ENCODE measurements around the gene CIDEB.
"Not testable (repeated sequence)": the region's sequence is repeated elsewhere in the genome, so short reads cannot be mapped to it uniquely, and the experiment has no call there.

CIDEB gene

GRCh38 chr14:24330973-24331674 is 23.3 kb upstream of the CIDEB start:
- no peak for TF ChIP-seq BACH2 (CRISPR knock-in tag; IDR thresholded peaks at IDR 0.05; ENCODE audit: borderline replicate concordance)
- no peak for TF ChIP-seq ZC3H10 (CRISPR knock-in tag; IDR thresholded peaks at IDR 0.05)
- TF ChIP-seq CSDC2 (CRISPR knock-in tag; IDR thresholded peaks at IDR 0.05), result no peak
- no peak for TF ChIP-seq ZNF565 (CRISPR knock-in tag; conservative IDR thresholded peaks at IDR 0.05; ENCODE audit: low read depth)
- no peak for TF ChIP-seq GLIS3 (CRISPR knock-in tag; IDR thresholded peaks at IDR 0.05)
- TF ChIP-seq TCF4 (CRISPR knock-in tag; IDR thresholded peaks at IDR 0.05; ENCODE audit: borderline replicate concordance), result no peak
- no peak for TF ChIP-seq OSR1 (CRISPR knock-in tag; IDR thresholded peaks at IDR 0.05)
- no peak for TF ChIP-seq TOX (CRISPR knock-in tag; IDR thresholded peaks at IDR 0.05; ENCODE audit: borderline replicate concordance)
- ATAC-seq, result no peak

DNA sequence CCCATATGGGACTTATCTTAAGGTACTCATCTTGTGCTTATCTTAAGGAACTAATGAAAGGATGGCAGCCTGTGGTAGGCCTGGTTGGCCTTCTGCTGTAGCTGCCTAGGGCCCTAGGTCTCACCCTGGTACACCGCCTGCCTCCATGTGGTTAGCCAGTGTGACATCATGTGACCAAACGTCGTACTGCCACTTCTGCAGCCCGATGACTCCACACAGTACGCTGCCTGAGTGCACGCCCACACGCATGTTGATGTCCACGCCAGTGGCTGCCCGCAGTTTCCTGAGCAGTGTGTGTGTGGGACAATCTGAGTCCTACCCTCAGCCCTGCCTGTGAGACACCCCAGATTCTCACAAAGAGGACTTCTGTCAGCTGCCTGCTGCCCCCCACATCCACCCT is 22.0 kb upstream of the CIDEB start:
- TF ChIP-seq PATZ1 (CRISPR knock-in tag; IDR thresholded peaks at IDR 0.05; ENCODE audit: borderline replicate concordance) (no peak), ZNF565 (CRISPR knock-in tag; conservative IDR thresholded peaks at IDR 0.05; ENCODE audit: low read depth) (no peak), ARNTL (CRISPR knock-in tag; IDR thresholded peaks at IDR 0.05; ENCODE audit: borderline replicate concordance, low read depth) (no peak), CREB5 (CRISPR knock-in tag; IDR thresholded peaks at IDR 0.05; ENCODE audit: low read depth) (no peak), ZFP30 (CRISPR knock-in tag; IDR thresholded peaks at IDR 0.05) (no peak), ISL1 (CRISPR knock-in tag; IDR thresholded peaks at IDR 0.05) (no peak), ZC3H10 (CRISPR knock-in tag; IDR thresholded peaks at IDR 0.05) (no peak), PPARA (CRISPR knock-in tag; IDR thresholded peaks at IDR 0.05; ENCODE audit: borderline replicate concordance) (no peak), ZFP3 (CRISPR knock-in tag; IDR thresholded peaks at IDR 0.05) (no peak), GLIS3 (CRISPR knock-in tag; IDR thresholded peaks at IDR 0.05) (no peak), CSDC2 (CRISPR knock-in tag; IDR thresholded peaks at IDR 0.05) (no peak), CSRNP3 (CRISPR knock-in tag; IDR thresholded peaks at IDR 0.05) (no peak), TOX (CRISPR knock-in tag; IDR thresholded peaks at IDR 0.05; ENCODE audit: borderline replicate concordance) (no peak)
- ATAC-seq, result no peak

DNA sequence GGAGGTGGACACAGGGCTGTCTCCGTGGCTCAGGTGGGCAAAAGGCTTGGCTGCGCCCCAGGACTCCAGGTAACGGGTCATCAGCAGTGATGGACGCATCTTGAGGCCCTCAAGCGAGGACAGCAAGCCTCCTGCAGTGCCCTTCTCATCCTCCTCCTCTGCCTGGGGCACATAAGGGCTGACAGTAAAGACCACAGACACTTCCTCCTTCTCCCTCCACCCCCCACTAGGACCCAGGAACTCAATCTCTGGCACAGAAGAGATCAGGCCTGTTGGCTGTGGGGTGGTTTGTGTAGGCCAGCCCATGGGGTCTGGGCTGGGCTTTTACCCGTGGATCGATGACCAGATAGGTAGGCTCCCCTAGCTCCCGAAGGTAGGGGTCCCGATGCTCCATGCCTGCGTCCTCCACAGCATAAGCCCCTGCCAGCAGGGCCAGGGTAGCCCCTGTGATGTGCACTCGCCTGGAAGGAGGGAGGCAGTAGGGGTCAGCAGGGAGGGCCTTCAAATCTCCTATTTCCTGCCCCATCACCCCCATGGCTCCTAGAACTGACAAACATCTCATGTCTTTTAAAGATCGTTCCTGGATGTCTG is 21.4 kb upstream of the CIDEB start:
- no peak for ATAC-seq
- TF ChIP-seq ARNTL (CRISPR knock-in tag; IDR thresholded peaks at IDR 0.05; ENCODE audit: borderline replicate concordance, low read depth), result no peak
- TF ChIP-seq ZFP30 (CRISPR knock-in tag; IDR thresholded peaks at IDR 0.05), result no peak
- TF ChIP-seq PATZ1 (CRISPR knock-in tag; IDR thresholded peaks at IDR 0.05; ENCODE audit: borderline replicate concordance), result no peak
- no peak for TF ChIP-seq ZFP3 (CRISPR knock-in tag; IDR thresholded peaks at IDR 0.05)
- TF ChIP-seq RARB (CRISPR knock-in tag; IDR thresholded peaks at IDR 0.05), result no peak
- TF ChIP-seq ZNF565 (CRISPR knock-in tag; conservative IDR thresholded peaks at IDR 0.05; ENCODE audit: low read depth), result no peak
- TF ChIP-seq, protein P1, sequence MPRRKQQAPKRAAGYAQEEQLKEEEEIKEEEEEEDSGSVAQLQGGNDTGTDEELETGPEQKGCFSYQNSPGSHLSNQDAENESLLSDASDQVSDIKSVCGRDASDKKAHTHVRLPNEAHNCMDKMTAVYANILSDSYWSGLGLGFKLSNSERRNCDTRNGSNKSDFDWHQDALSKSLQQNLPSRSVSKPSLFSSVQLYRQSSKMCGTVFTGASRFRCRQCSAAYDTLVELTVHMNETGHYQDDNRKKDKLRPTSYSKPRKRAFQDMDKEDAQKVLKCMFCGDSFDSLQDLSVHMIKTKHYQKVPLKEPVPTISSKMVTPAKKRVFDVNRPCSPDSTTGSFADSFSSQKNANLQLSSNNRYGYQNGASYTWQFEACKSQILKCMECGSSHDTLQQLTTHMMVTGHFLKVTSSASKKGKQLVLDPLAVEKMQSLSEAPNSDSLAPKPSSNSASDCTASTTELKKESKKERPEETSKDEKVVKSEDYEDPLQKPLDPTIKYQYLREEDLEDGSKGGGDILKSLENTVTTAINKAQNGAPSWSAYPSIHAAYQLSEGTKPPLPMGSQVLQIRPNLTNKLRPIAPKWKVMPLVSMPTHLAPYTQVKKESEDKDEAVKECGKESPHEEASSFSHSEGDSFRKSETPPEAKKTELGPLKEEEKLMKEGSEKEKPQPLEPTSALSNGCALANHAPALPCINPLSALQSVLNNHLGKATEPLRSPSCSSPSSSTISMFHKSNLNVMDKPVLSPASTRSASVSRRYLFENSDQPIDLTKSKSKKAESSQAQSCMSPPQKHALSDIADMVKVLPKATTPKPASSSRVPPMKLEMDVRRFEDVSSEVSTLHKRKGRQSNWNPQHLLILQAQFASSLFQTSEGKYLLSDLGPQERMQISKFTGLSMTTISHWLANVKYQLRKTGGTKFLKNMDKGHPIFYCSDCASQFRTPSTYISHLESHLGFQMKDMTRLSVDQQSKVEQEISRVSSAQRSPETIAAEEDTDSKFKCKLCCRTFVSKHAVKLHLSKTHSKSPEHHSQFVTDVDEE (CRISPR knock-in tag; IDR thresholded peaks at IDR 0.05), result no peak
- no peak for TF ChIP-seq ISL1 (CRISPR knock-in tag; IDR thresholded peaks at IDR 0.05)
- no peak for TF ChIP-seq POU6F1 (CRISPR knock-in tag; IDR thresholded peaks at IDR 0.05; ENCODE audit: borderline replicate concordance, low read depth)
- no peak for TF ChIP-seq SNAI2 (CRISPR knock-in tag; IDR thresholded peaks at IDR 0.05)
- TF ChIP-seq GLIS3 (CRISPR knock-in tag; IDR thresholded peaks at IDR 0.05), result no peak
- TF ChIP-seq TOX (CRISPR knock-in tag; IDR thresholded peaks at IDR 0.05; ENCODE audit: borderline replicate concordance), result no peak

- ATAC-seq, result not testable (repeated sequence)
Measured at GRCh38 chr14:24327914-24328313, 20.1 kb upstream of the CIDEB start.
